Neutrophil (primary cell): ENCODE results near the gene CECR2.

Experiments
- H3K27ac ChIP-seq: fragments of 200-600 bp; sonication (generic); 2 replicates; pipeline ENCODE4 v1.5.1; 2016; ENCODE audit warnings: mild to moderate bottlenecking, moderate library complexity
- H3K27me3 ChIP-seq: fragments of 200-600 bp; sonication (generic); 2 replicates; pipeline ENCODE4 v1.6.0; 2016; ENCODE audit warnings: mild to moderate bottlenecking
- H3K36me3 ChIP-seq: fragments of 200-600 bp; sonication (generic); 2 replicates; pipeline ENCODE4 v1.5.1; 2017
- H3K4me1 ChIP-seq, 2 experiments: fragments of 200-600 bp in 1 of 2; sonication (generic) in 1 of 2; 1 replicate in 1 of 2; 2 replicates in 1 of 2; pipeline versions ENCODE4 v1.5.1 to v1.6.1; 2013 to 2016; ENCODE audit warnings: low read depth in 1 of 2, low read length in 1 of 2, mild to moderate bottlenecking in 1 of 2, moderate library complexity in 1 of 2; ENCODE audit not compliant: control insufficient read depth in 1 of 2, insufficient read depth in 1 of 2
- H3K4me3 ChIP-seq, 2 experiments: fragments of 200-600 bp in 1 of 2; sonication (generic) in 1 of 2; 1 replicate in 1 of 2; 2 replicates in 1 of 2; pipeline ENCODE4 v1.5.1; 2013 to 2016; ENCODE audit warnings: low read depth in 1 of 2, low read length in 1 of 2, mild to moderate bottlenecking in 1 of 2, moderate library complexity in 1 of 2
- H3K9me3 ChIP-seq: fragments of 200-600 bp; sonication (generic); 2 replicates; pipeline ENCODE4 v1.5.1; 2016
- CTCF ChIP-seq: fragments of 200-600 bp; sonication (generic); IDR thresholded peaks from 2 replicates; pipeline ENCODE4 v1.5.1; 2016; ENCODE audit warnings: antibody characterized with exemption

The CECR2 gene

GRCh38 chr22:17349172-17349571 lies 20.1 kb upstream of the CECR2 start:
- Histone ChIP-seq H3K27ac (no peak overlapping the region), H3K36me3 (no peaks in the 10 kb centered on the region), H3K9me3 (no peaks in the 10 kb centered on the region), H3K4me1 (no peaks in the 10 kb centered on the region), H3K4me3 (no peak overlapping the region), H3K27me3 (peaks cover 16% of the 10 kb centered on the region)
- no peak for TF ChIP-seq CTCF

GRCh38 chr22:17350292-17350691 lies 19.0 kb upstream of the CECR2 start:
- Histone ChIP-seq H3K36me3 (no peaks in the 10 kb centered on the region), H3K9me3 (no peaks in the 10 kb centered on the region), H3K27ac (no peak overlapping the region), H3K4me1 (no peaks in the 10 kb centered on the region), H3K27me3 (peaks cover 16% of the 10 kb centered on the region), H3K4me3 (no peak overlapping the region)
- no peak for TF ChIP-seq CTCF

GRCh38 chr22:17352798-17353197 lies 16.5 kb upstream of the CECR2 start:
- TF ChIP-seq CTCF: no peak

GRCh38 chr22:17357688-17358087 lies 11.6 kb upstream of the CECR2 start:
- no peak overlapping the region for H3K27ac ChIP-seq
- TF ChIP-seq CTCF: no peak
- H3K4me3 ChIP-seq: no peak overlapping the region
- no peaks in the 10 kb centered on the region for H3K36me3 ChIP-seq
- H3K9me3 ChIP-seq: no peaks in the 10 kb centered on the region
- H3K27me3 ChIP-seq: peaks cover 15% of the 10 kb centered on the region
- H3K4me1 ChIP-seq: no peaks in the 10 kb centered on the region

More at GRCh38 chr22:17352798-17353197, 16.5 kb upstream of the CECR2 start:
- peaks cover 16% of the 10 kb centered on the region for H3K27me3 ChIP-seq
- no peaks in the 10 kb centered on the region for H3K9me3 ChIP-seq
- H3K4me3 ChIP-seq: no peak overlapping the region
- H3K36me3 ChIP-seq: no peaks in the 10 kb centered on the region
- H3K4me1 ChIP-seq: no peaks in the 10 kb centered on the region
- no peak overlapping the region for H3K27ac ChIP-seq

GRCh38 chr22:17358415-17358814 lies 10.8 kb upstream of the CECR2 start:
- peaks cover 20% of the 10 kb centered on the region for H3K27me3 ChIP-seq
- H3K4me1 ChIP-seq: no peaks in the 10 kb centered on the region
- H3K9me3 ChIP-seq: no peaks in the 10 kb centered on the region
- H3K36me3 ChIP-seq: no peaks in the 10 kb centered on the region
- no peak overlapping the region for H3K27ac ChIP-seq
- H3K4me3 ChIP-seq: no peak overlapping the region
- TF ChIP-seq CTCF: no peak

- no peaks in the 10 kb centered on the region for H3K36me3 ChIP-seq
- no peak overlapping the region for H3K27ac ChIP-seq
- no peak overlapping the region for H3K4me3 ChIP-seq
- TF ChIP-seq CTCF: no peak
- H3K27me3 ChIP-seq: peaks cover 30% of the 10 kb centered on the region
- no peaks in the 10 kb centered on the region for H3K4me1 ChIP-seq
- H3K9me3 ChIP-seq: no peaks in the 10 kb centered on the region
These were observed 9.8 kb upstream of the CECR2 start for GRCh38 chr22:17359501-17359900.
